ENCODE results near the gene SLC16A5.

Gene SLC16A5

GRCh38 chr17:75086496-75087181 is 1.1 kb upstream of the SLC16A5 start:
- DNase-seq (ENCODE audit: low read depth in 2 of 2), result no peak

GRCh38 chr17:75087182-75087557 is 584 bp upstream of the SLC16A5 start:
- DNase-seq (ENCODE audit: low read depth in 2 of 2), result no peak

- DNase-seq (ENCODE audit: low read depth in 2 of 2), result no peak
Observed at GRCh38 chr17:75088465-75089417, 987 bp downstream of the SLC16A5 start.

GRCh38 chr17:75090871-75091854 is 3.4 kb downstream of the SLC16A5 start:
- no peak for DNase-seq (ENCODE audit: low read depth in 2 of 2)

GRCh38 chr17:75091855-75092327 is 4.1 kb downstream of the SLC16A5 start:
- no peak for DNase-seq (ENCODE audit: low read depth in 2 of 2)

- DNase-seq (ENCODE audit: low read depth in 2 of 2), result no peak
Observed at GRCh38 chr17:75093548-75094158, 5.9 kb downstream of the SLC16A5 start.

- no peak for DNase-seq (ENCODE audit: low read depth in 2 of 2)
Observed at GRCh38 chr17:75094871-75095399, 7.2 kb downstream of the SLC16A5 start.

- DNase-seq (ENCODE audit: low read depth in 2 of 2), result no peak
Observed at GRCh38 chr17:75096082-75096625, 8.4 kb downstream of the SLC16A5 start.

GRCh38 chr17:75097865-75098264 is 10.1 kb downstream of the SLC16A5 start:
- no peak for DNase-seq (ENCODE audit: low read depth in 2 of 2)

GRCh38 chr17:75098861-75099260 is 11.1 kb downstream of the SLC16A5 start:
- DNase-seq (ENCODE audit: low read depth in 2 of 2), result no peak

GRCh38 chr17:75099881-75100595 is 12.3 kb downstream of the SLC16A5 start:
- DNase-seq (ENCODE audit: low read depth in 2 of 2), result no peak

GRCh38 chr17:75102385-75102821 is 14.6 kb downstream of the SLC16A5 start:
- no peak for DNase-seq (ENCODE audit: low read depth in 2 of 2)

GRCh38 chr17:75103601-75104554 is 16.1 kb downstream of the SLC16A5 start:
- no peak for DNase-seq (ENCODE audit: low read depth in 2 of 2)

GRCh38 chr17:75105126-75106080 is 17.6 kb downstream of the SLC16A5 start:
- no peak for DNase-seq (ENCODE audit: low read depth in 2 of 2)

GRCh38 chr17:75108193-75108592 is 20.4 kb downstream of the SLC16A5 start:
- DNase-seq (ENCODE audit: low read depth in 2 of 2), result no peak

- no peak for DNase-seq (ENCODE audit: low read depth in 2 of 2)
Observed at GRCh38 chr17:75109046-75109406, 21.3 kb downstream of the SLC16A5 start.

GRCh38 chr17:75109407-75110233 is 21.9 kb downstream of the SLC16A5 start, which contains the start of gene ARMC7:
Gene ARMC7 (plus strand): TSS chr17:75109969. CDS start chr17:75110289, 320 bp downstream.
- DNase-seq (ENCODE audit: low read depth in 2 of 2), result peak; percentile 83 to 90
